ENCODE results near the gene PLCH2. TPM values are rescaled to one million over a fixed set of nuclear protein-coding genes. Genes with fewer than 3 reads are reported as not detected.

PLCH2 gene
- total and polyA plus RNA-seq, 2 of the 13 experiments (the other 11 are each of a cell fraction or from before 2014, with no cell fraction given), result 0.15 to 0.67 TPM

GRCh38 chr1:2541619-2542245 is 65.6 kb downstream of the PLCH2 start (continued):
- TF ChIP-seq HOXD1 (CRISPR knock-in tag; IDR thresholded peaks at IDR 0.05) (no peak), NFYB (CRISPR knock-in tag; IDR thresholded peaks at IDR 0.05) (no peak), TCF7L2 (IDR thresholded peaks at IDR 0.05; ENCODE audit: low read depth, low read length) (no peak), DMTF1 (CRISPR knock-in tag; IDR thresholded peaks at IDR 0.05) (no peak), GABPA (IDR thresholded peaks at IDR 0.05; ENCODE audit: low read depth, low read length) (no peak), GABPA (CRISPR knock-in tag; IDR thresholded peaks at IDR 0.05; ENCODE audit: low read depth) (no peak), ZEB1 (IDR thresholded peaks at IDR 0.05; ENCODE audit: insufficient replicate concordance, low read depth) (no peak), ZNF83 (CRISPR knock-in tag; IDR thresholded peaks at IDR 0.05; ENCODE audit: borderline replicate concordance) (no peak), ZNF17 (CRISPR knock-in tag; IDR thresholded peaks at IDR 0.05) (no peak), ZFP90 (CRISPR knock-in tag; IDR thresholded peaks at IDR 0.05; ENCODE audit: borderline replicate concordance) (no peak), ZNF770 (CRISPR knock-in tag; IDR thresholded peaks at IDR 0.05) (no peak), ZNF703 (CRISPR knock-in tag; IDR thresholded peaks at IDR 0.05; ENCODE audit: borderline replicate concordance) (no peak), TSC22D2 (CRISPR knock-in tag; IDR thresholded peaks at IDR 0.05; ENCODE audit: borderline replicate concordance) (no peak), KAT8 (CRISPR knock-in tag; IDR thresholded peaks at IDR 0.05) (no peak), IKZF4 (CRISPR knock-in tag; IDR thresholded peaks at IDR 0.05; ENCODE audit: borderline replicate concordance, low read depth, not compliant biosample characterization) (no peak), IKZF1 (IDR thresholded peaks at IDR 0.05) (no peak)

All from HepG2 (cell line).